GM12801 (cell line): ENCODE measurements around the gene FARP1.

Experiments used
- TF ChIP-seq, protein P1 (sequence below): IDR thresholded peaks from one replicate; pipeline ENCODE4 v1.5.1; 2011; ENCODE audit warnings: control low read depth; ENCODE audit not compliant: insufficient read length; ENCODE audit errors: extremely low read depth

The FARP1 gene

DNA sequence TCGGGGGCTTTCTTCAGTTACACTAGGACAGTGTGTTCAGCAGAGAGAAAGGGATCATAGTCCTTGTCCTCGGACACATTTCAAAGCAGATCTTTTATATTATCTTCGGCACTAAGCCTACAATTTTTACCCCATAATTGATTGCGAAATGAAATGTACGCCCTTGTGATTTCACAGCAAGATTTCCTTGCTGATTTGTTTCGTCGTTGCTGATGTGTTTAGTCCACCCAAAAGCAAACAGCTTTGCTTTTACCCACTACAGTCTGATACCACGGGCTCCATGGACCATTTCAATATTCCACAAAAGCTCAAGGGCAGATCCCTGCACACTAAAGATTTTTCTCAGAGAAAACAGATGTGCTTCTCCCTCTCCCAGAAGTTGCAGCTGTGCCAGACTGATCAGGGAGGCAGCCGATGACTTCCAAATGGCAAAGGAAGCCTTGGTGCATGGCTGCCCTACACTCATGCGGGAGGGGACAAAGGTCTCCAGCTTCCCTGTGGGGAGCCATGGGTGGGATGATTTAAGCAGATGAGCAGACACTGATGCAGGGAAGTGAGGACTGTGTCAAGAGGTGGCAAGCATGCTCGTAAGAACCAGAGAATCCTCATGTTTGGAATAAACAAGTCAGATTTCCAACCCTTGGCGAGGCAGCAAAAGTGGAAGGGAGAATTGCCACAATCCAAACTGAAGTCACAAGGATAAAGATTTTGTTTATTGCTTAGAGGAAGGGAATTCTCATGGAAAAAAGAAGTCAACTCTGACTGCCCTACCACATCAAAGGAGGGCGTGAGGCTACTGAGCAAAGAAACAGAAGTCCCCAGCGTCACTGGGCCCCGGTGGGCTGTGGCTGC, 353.0 kb downstream of the FARP1 start:
- TF ChIP-seq, protein P1, sequence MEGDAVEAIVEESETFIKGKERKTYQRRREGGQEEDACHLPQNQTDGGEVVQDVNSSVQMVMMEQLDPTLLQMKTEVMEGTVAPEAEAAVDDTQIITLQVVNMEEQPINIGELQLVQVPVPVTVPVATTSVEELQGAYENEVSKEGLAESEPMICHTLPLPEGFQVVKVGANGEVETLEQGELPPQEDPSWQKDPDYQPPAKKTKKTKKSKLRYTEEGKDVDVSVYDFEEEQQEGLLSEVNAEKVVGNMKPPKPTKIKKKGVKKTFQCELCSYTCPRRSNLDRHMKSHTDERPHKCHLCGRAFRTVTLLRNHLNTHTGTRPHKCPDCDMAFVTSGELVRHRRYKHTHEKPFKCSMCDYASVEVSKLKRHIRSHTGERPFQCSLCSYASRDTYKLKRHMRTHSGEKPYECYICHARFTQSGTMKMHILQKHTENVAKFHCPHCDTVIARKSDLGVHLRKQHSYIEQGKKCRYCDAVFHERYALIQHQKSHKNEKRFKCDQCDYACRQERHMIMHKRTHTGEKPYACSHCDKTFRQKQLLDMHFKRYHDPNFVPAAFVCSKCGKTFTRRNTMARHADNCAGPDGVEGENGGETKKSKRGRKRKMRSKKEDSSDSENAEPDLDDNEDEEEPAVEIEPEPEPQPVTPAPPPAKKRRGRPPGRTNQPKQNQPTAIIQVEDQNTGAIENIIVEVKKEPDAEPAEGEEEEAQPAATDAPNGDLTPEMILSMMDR: no peak

DNA sequence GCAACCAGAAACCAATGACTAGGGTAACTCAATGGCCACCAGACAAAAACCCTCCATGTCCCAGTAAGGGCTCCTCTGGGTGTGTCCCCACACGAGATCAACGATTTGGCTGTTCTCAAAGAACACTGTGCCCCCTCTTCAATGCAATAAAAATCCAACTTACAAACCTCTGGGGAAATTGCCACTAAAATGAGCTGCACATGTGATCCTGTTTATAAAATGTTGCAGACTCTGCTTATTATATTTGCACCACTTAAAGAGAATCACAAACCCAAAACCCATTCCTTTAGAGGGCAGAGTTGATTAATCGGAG, 353.5 kb downstream of the FARP1 start:
- TF ChIP-seq, protein P1: no peak

DNA sequence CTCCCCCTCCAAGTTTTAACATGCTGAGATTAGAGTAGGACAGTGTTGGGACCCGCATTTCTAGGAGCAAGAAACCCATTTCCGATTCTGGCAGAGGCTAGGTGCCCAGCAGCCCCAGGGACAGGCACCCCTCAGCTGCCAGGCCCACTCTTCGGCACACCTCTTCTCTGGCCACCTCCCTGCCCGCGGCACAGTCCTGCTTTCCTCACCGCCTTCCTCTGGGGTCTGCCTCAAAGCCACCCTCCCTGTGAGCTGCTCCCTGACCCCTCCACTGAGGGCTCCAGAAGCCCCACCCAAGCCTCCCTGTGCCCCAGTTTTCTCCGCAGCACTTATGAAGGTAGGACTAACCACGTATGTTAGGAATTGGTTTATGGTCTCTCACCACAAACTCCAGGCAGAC, 354.1 kb downstream of the FARP1 start:
- TF ChIP-seq, protein P1: no peak

DNA sequence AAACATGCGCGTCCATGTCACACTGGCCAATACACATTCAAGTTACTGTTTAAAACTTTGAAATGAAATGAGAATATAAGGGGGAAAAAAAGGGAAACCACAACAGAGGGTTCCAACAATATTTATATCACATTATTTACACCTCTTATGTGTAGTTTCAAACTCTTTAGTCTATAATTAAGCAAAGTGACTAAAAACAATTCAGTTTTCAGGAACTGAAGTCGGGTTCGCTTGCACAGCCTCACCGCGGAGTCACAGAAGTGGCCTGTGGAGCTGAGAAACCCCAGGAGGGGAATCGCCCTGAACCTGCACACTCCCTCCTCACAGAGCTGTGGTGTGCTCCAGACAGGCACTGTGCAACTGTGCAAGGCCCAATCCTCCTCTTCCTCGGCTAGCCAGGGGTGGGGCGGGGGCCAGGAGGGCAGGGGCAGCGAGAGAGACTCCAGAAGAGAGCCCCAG, 358.1 kb downstream of the FARP1 start:
- TF ChIP-seq, protein P1: no peak

DNA sequence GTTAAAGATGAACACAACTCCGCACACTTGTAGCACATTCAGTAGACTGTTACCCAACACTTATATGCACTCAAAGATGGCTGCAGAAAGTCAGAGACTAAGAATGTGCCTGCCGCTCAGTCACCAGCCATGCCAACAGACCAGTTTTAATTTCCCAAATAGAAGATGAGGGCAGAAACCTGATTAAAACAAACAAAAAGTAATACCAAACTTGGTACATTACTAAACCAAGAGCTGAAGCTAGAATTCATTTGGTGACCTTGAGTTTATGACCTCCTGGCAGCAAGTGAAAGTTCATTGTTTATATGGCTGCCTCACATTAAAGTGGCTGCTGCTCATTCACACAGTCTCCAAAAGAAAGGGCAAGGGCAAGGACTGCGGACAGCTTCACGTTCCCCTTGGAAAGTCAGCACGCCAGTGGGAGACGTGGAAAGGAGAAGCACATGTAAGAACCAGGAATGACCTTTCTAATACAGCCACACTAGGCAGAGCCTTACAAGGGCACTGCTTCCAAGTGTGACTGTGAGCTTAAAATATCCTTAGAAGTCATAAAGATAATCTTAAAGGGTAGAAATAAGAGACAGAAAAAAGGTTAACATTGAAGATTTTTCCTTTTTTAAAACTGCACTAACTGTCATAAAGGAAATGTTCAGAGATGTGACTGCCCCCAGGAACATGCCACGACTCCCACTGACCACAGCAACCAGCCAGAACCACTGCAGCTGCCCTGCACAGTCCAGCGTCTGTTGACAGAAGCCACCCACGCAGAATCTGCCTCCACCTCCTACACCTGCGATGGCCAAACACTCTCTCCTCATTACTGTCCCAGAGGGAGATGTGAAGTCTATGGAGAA, 360.5 kb downstream of the FARP1 start:
- TF ChIP-seq, protein P1: no peak

DNA sequence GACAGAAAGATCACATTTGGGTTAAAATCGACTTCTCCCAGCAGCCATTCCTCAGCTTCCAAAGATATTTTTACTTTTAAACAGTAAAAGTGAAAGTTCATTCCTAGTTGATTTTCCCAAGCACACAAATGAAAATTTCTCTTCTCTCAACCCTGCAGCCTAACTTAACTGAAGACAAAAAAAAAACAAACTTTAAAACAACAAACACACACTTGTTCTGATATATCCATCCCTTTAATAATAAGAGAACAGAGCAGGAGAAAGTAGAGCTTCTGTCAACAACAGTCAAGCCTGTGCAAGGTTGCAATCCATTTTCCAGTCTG, 361.1 kb downstream of the FARP1 start:
- TF ChIP-seq, protein P1: no peak

DNA sequence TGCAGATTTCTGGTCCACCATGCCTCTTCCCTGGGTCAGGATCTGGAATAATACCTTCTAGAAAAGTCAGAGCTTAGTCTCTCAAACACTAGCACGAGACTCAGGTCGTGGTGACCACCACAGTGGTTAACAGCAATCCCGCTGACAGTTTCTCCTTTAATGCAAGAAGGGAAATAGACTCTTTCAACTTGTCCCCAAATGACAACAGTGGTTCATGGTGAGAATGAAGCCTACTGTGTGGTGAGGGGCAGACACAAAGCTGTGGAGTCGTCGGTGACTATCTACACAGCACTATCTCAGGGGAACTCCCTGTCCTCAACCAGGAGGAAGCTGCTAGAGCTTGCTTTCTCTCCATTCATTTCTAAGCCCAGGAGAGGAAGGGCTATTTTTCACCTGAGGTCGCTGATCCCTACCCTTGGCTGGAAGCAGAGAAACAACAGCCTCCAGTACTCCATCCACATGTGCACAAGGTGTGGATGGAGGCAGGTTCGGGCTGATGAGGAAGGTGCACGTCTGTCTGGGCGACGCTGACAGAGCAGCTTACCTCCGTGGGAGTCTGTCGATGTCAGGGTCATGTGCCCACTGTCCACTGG, 361.6 kb downstream of the FARP1 start:
- TF ChIP-seq, protein P1: no peak
